Stomach (tissue), 9 donors: Measurements from ENCODE around the gene PFKP. TPM values are rescaled to one million over a fixed set of nuclear protein-coding genes. Genes with fewer than 3 reads are reported as not detected.

Source experiments
- DNase-seq, 2 donors: peaks; one replicate each; pipeline versions ENCODE4 v3.0.0 to v3.0.0-alpha.2; 2013 to 2019
- H3K27ac ChIP-seq, 5 donors: fragments of 200-600 bp in 4 of 5; sonication (generic) in 4 of 5; one replicate each; pipeline ENCODE4 v1.5.1; 2013 to 2019; ENCODE audit warnings: mild to moderate bottlenecking in 1 of 5, moderate library complexity in 1 of 5
- H3K27me3 ChIP-seq, 3 donors: fragments of 200-600 bp; sonication (generic); one replicate each; pipeline ENCODE4 v1.5.1; 2017 to 2019; ENCODE audit warnings: mixed run types in 1 of 3
- H3K36me3 ChIP-seq, 4 donors: fragments of 200-600 bp; sonication (generic); 1 replicate in 3 of 4; 2 replicates in 1 of 4; pipeline ENCODE4 v1.5.1; 2016 to 2019
- H3K4me1 ChIP-seq, 4 donors: fragments of 200-600 bp; sonication (generic); one replicate each; pipeline ENCODE4 v1.5.1; 2016 to 2019
- H3K4me3 ChIP-seq, 4 donors: fragments of 200-600 bp; sonication (generic) in 3 of 4; one replicate each; pipeline ENCODE4 v1.5.1; 2016 to 2019; ENCODE audit warnings: mild to moderate bottlenecking in 1 of 4
- H3K9me3 ChIP-seq, 4 donors: fragments of 200-600 bp; sonication (generic); one replicate each; pipeline ENCODE4 v1.5.1; 2016 to 2019
- EP300 ChIP-seq: sonication (generic); formaldehyde crosslinking; IDR thresholded peaks from one replicate; pipeline ENCODE4 v1.6.1; 2017; ENCODE audit warnings: antibody characterized with exemption
- POLR2A ChIP-seq, 4 donors: fragments of 450-650 bp; IDR thresholded peaks; one replicate each; pipeline ENCODE4 v1.6.1; 2016; ENCODE audit warnings: antibody characterized with exemption in 4 of 4, control low read depth in 2 of 4, mild to moderate bottlenecking in 1 of 4, moderate library complexity in 1 of 4
- POLR2AphosphoS5 ChIP-seq, 3 donors: sonication (generic); formaldehyde crosslinking; IDR thresholded peaks; one replicate each; pipeline ENCODE4 v1.6.1; 2016; ENCODE audit warnings: antibody characterized with exemption in 3 of 3
- WGBS, 5 donors: extraction: QIAGEN DNeasy Blood & Tissue Kit in 3 of 5; methylation state at CpG; one replicate each; pipeline versions ENCODE4 v1.1.5 to v1.1.7; 2013 to 2018; 5-methylcytosine and 5-hydroxymethylcytosine counted together
- intact Hi-C: fragments of 100-400 bp; cut with DNase I; formaldehyde crosslinking; loops from one replicate; pipeline ENCODE4 v1.15.1; 2023; ENCODE audit warnings: low total_unique reads
- polyA plus RNA-seq, 3 donors: library from polyadenylated mRNA; stranded (reverse); fragments of 200-250 nt; gene quantifications; one replicate each; pipeline ENCODE4 v1.2.3, GENCODE V29; 2013
- total RNA-seq, 5 donors: library from RNA; depleted of rRNA; stranded (reverse); fragments of >200 nt; gene quantifications; one replicate each; pipeline versions ENCODE4 v1.1.0 to v1.2.3, GENCODE V29; 2014 to 2016
- TF ChIP-seq, protein P1 (sequence below), 7 experiments: fragments of 450-650 bp in 4 of 7; fragments of 200-600 bp in 3 of 7; sonication (generic) in 3 of 7; IDR thresholded peaks; one replicate each; pipeline ENCODE4 v1.5.1; 2016 to 2019; ENCODE audit warnings: antibody characterized with exemption in 7 of 7, control low read depth in 2 of 7, mild to moderate bottlenecking in 1 of 7
- donor health status: healthy with polysubstance abuse.
- donor health status: Bipolar disorder and iron deficiency.
- donor health status: healthy.

PFKP gene
- total and polyA plus RNA-seq, 8 donors = 11.2 to 155 (median 29.4) TPM

DNA sequence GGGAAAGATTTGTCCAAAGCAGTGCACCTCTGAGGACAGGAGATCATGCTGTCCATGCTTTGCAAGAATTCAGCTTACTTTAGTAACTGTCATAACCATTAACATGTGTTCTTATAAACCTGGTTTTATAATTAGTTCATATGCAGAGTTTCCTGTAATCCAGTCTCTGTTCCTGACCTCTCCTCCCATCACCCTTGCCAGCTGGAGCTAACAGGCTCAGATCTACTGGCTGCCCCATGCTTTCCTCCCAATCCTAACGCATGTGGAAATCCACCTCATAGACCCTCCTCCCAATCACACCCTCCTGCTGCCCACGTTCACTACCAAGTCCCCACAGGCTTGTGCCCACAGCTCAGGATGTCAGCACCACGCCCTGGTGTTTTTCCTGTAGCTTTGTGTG is 45.3 kb upstream of the PFKP start:
- Histone ChIP-seq H3K27ac (no peak overlapping the region), H3K9me3 (no peaks in the 10 kb centered on the region), H3K4me3 (no peak overlapping the region), H3K27me3 (peaks cover 0 to 4% (median 0%) of the 10 kb centered on the region in 3 donors), H3K4me1 (no peaks in the 10 kb centered on the region), H3K36me3 (no peaks in the 10 kb centered on the region)
- no peak for TF ChIP-seq EP300
- TF ChIP-seq, protein P1, sequence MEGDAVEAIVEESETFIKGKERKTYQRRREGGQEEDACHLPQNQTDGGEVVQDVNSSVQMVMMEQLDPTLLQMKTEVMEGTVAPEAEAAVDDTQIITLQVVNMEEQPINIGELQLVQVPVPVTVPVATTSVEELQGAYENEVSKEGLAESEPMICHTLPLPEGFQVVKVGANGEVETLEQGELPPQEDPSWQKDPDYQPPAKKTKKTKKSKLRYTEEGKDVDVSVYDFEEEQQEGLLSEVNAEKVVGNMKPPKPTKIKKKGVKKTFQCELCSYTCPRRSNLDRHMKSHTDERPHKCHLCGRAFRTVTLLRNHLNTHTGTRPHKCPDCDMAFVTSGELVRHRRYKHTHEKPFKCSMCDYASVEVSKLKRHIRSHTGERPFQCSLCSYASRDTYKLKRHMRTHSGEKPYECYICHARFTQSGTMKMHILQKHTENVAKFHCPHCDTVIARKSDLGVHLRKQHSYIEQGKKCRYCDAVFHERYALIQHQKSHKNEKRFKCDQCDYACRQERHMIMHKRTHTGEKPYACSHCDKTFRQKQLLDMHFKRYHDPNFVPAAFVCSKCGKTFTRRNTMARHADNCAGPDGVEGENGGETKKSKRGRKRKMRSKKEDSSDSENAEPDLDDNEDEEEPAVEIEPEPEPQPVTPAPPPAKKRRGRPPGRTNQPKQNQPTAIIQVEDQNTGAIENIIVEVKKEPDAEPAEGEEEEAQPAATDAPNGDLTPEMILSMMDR (IDR thresholded peaks at IDR 0.05) = no peak
- TF ChIP-seq POLR2AphosphoS5 (IDR thresholded peaks at IDR 0.05) = no peak
- TF ChIP-seq POLR2A (IDR thresholded peaks at IDR 0.05) = no peak
- WGBS, 5 donors = 52 to 61% (median 56%) methylated on average over 3 of the region's 3 CpGs
- intact Hi-C loops = no loop called here
- no peak for DNase-seq

DNA sequence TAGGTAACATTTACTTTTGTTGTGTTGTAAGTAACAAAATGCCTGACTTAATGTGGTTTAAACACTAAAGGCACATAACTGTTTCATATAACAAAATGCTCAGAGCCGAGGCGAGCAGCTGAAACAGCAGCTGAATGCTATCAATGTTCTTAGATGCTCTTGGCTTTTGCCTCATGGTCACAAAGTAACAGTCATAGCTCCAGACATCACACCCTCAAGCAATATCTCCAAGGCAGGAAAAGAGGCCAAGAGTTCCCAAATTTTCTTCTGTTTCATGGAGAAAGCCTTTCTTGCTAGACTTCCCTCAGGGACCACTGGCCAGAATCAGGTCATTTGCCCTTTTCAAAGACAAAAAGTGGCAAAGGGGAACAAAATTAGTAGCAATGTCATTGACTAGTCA is 43.5 kb upstream of the PFKP start:
- Histone ChIP-seq H3K4me3 (no peak overlapping the region), H3K27me3 (peaks cover 0 to 12% (median 0%) of the 10 kb centered on the region in 3 donors), H3K9me3 (no peaks in the 10 kb centered on the region), H3K4me1 (no peaks in the 10 kb centered on the region), H3K27ac (no peak overlapping the region), H3K36me3 (no peaks in the 10 kb centered on the region)
- DNase-seq = no peak
- WGBS, 5 donors = 77 to 98% (median 90%) methylated on average over 2 of the region's 2 CpGs
- intact Hi-C loops = no loop called here
- no peak for TF ChIP-seq POLR2A (IDR thresholded peaks at IDR 0.05)
- TF ChIP-seq EP300 = no peak
- TF ChIP-seq, protein P1 (IDR thresholded peaks at IDR 0.05) = no peak
- no peak for TF ChIP-seq POLR2AphosphoS5 (IDR thresholded peaks at IDR 0.05)

DNA sequence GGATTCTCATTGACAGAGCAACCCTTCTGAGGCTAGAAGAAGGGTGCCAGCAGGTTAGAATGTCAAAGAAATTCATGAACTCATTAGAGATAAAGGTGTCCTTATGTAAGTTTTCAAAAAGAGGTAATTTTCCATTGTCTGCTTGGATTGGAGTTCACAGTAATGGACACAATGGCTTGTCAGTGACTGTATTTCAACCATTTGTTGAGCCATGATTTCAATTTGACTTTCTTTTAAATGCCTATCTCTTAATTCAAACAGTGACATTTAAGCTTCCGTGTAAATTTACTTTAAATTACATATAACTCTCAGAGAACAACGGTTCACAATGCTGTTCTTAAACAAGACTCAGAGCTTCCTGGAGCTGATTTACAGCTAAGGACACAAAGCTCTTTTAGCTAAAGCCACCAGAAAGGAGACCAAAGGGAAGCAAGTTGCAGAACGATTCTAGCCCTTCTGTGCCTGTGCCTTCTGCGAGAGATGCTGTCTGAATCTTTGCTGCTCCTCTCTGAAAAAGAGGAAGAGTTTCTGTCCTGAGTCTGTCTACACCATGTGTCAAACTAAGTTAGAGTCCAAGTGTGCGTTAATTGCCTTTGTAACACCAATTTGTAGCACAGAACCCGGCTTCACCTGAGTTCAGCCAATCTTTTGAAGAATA is 42.2 kb upstream of the PFKP start:
- no peak for DNase-seq
- Histone ChIP-seq H3K36me3 (no peaks in the 10 kb centered on the region), H3K27me3 (peaks cover 0 to 12% (median 0%) of the 10 kb centered on the region in 3 donors), H3K4me3 (no peak overlapping the region), H3K27ac (no peak overlapping the region), H3K4me1 (no peaks in the 10 kb centered on the region), H3K9me3 (no peaks in the 10 kb centered on the region)
- intact Hi-C loops = no loop called here
- TF ChIP-seq, protein P1 (IDR thresholded peaks at IDR 0.05) = no peak
- TF ChIP-seq EP300 (no peak), POLR2AphosphoS5 (IDR thresholded peaks at IDR 0.05) (no peak), POLR2A (IDR thresholded peaks at IDR 0.05) (no peak)
- 47 to 62% (median 57%) methylated on average over 6 of the region's 6 CpGs for WGBS, 5 donors

DNA sequence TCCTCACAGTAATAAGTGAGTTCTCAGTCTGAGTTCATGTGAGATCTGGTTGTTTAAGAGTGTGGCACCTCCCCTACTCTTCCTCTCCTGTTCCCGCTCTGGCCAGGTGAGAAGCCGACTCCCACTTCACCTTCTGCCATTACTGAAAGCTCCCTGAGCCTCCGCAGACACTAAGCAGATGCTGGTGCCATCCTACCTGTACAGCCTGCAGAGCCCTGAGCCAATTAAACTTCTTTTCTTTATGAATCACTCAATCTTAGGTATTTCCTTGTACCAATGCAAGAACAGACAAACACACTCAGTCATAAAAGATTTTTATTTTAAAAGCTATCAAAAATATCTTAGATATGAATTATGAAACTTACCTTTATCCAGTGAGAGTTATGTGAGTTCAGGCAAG is 39.5 kb upstream of the PFKP start:
- no peak overlapping the region for H3K4me3 ChIP-seq
- no peak for DNase-seq
- intact Hi-C loops = no loop called here
- TF ChIP-seq POLR2AphosphoS5 (IDR thresholded peaks at IDR 0.05) (no peak), EP300 (no peak), POLR2A (IDR thresholded peaks at IDR 0.05) (no peak)
- TF ChIP-seq, protein P1 (IDR thresholded peaks at IDR 0.05) = no peak
- peaks cover 0 to 12% (median 0%) of the 10 kb centered on the region in 3 donors for H3K27me3 ChIP-seq
- no peaks in the 10 kb centered on the region for H3K36me3 ChIP-seq
- no peaks in the 10 kb centered on the region for H3K9me3 ChIP-seq
- no peak overlapping the region for H3K27ac ChIP-seq
- no peaks in the 10 kb centered on the region for H3K4me1 ChIP-seq
- WGBS, 5 donors = 43 to 72% (median 59%) methylated on average over 3 of the region's 3 CpGs
